Activated naive CD4-positive, alpha-beta T cell treated with anti-CD3 and anti-CD28 coated beads, Interleukin-2, amount 10 ng/mL, durations not matched to agents 7 days and 5 days (primary cell): ENCODE data around the gene LRRC4C.
"Not testable (repeated sequence)": the region's sequence is repeated elsewhere in the genome, so short reads cannot be mapped to it uniquely, and the experiment has no call there.

Source experiments
- CTCF ChIA-PET: fragments of 350-600 bp; sonication (Branson Sonifier 250); formaldehyde crosslinking; loops from one replicate; lab custom pipeline; 2021; ENCODE audit warnings: antibody characterized with exemption; lab: Charles Lee
- DNase-seq: peaks from one replicate; pipeline ENCODE4 v3.0.0-alpha.2; 2020
- H3K27ac Mint-ChIP-seq: one replicate; pipeline ENCODE4 v1.8.0; 2021; ENCODE audit warnings: mild to moderate bottlenecking, moderate library complexity, mixed read lengths
- H3K27me3 Mint-ChIP-seq: one replicate; pipeline ENCODE4 v1.8.0; 2021; ENCODE audit warnings: mild to moderate bottlenecking, mixed read lengths
- H3K36me3 Mint-ChIP-seq: one replicate; pipeline ENCODE4 v1.8.0; 2021; ENCODE audit warnings: mixed read lengths
- H3K4me1 Mint-ChIP-seq: one replicate; pipeline ENCODE4 v1.8.0; 2021; ENCODE audit warnings: mixed read lengths
- H3K4me3 Mint-ChIP-seq: one replicate; pipeline ENCODE4 v1.8.0; 2021; ENCODE audit warnings: mild to moderate bottlenecking, moderate library complexity, mixed read lengths
- H3K9me3 Mint-ChIP-seq: one replicate; pipeline ENCODE4 v1.8.0; 2021; ENCODE audit warnings: mixed read lengths

The LRRC4C gene

GRCh38 chr11:40647295-40647694 is 812.2 kb downstream of the LRRC4C start:
- no peak overlapping the region for H3K27ac Mint-ChIP-seq
- no peak overlapping the region for H3K4me3 Mint-ChIP-seq
- H3K36me3 Mint-ChIP-seq, result no peaks in the 10 kb centered on the region
- no peaks in the 10 kb centered on the region for H3K27me3 Mint-ChIP-seq
- no peak for DNase-seq
- CTCF ChIA-PET, result no interaction called here
- H3K9me3 Mint-ChIP-seq, result peaks cover 28% of the 10 kb centered on the region
- no peaks in the 10 kb centered on the region for H3K4me1 Mint-ChIP-seq

- CTCF ChIA-PET, result no interaction called here
- no peak overlapping the region for H3K4me3 Mint-ChIP-seq
- H3K9me3 Mint-ChIP-seq, result peaks cover 8% of the 10 kb centered on the region
- H3K27ac Mint-ChIP-seq, result no peak overlapping the region
- no peaks in the 10 kb centered on the region for H3K27me3 Mint-ChIP-seq
- H3K4me1 Mint-ChIP-seq, result no peaks in the 10 kb centered on the region
- H3K36me3 Mint-ChIP-seq, result no peaks in the 10 kb centered on the region
- no peak for DNase-seq
These were observed 817.2 kb downstream of the LRRC4C start for GRCh38 chr11:40642284-40642683.

- H3K4me3 Mint-ChIP-seq, result no peak overlapping the region
- CTCF ChIA-PET, result no interaction called here
- DNase-seq, result no peak
- H3K4me1 Mint-ChIP-seq, result no peaks in the 10 kb centered on the region
- H3K9me3 Mint-ChIP-seq, result peaks cover 13% of the 10 kb centered on the region
- no peak overlapping the region for H3K27ac Mint-ChIP-seq
- no peaks in the 10 kb centered on the region for H3K27me3 Mint-ChIP-seq
- H3K36me3 Mint-ChIP-seq, result no peaks in the 10 kb centered on the region
These were observed 839.8 kb downstream of the LRRC4C start for GRCh38 chr11:40619654-40620053.

- no peak for DNase-seq
- no peak overlapping the region for H3K4me3 Mint-ChIP-seq
- CTCF ChIA-PET, result no interaction called here
- no peak overlapping the region for H3K27ac Mint-ChIP-seq
- no peaks in the 10 kb centered on the region for H3K4me1 Mint-ChIP-seq
- no peaks in the 10 kb centered on the region for H3K27me3 Mint-ChIP-seq
- peaks cover 31% of the 10 kb centered on the region for H3K9me3 Mint-ChIP-seq
- no peaks in the 10 kb centered on the region for H3K36me3 Mint-ChIP-seq
These were observed 852.7 kb downstream of the LRRC4C start for GRCh38 chr11:40606800-40607199.

DNA sequence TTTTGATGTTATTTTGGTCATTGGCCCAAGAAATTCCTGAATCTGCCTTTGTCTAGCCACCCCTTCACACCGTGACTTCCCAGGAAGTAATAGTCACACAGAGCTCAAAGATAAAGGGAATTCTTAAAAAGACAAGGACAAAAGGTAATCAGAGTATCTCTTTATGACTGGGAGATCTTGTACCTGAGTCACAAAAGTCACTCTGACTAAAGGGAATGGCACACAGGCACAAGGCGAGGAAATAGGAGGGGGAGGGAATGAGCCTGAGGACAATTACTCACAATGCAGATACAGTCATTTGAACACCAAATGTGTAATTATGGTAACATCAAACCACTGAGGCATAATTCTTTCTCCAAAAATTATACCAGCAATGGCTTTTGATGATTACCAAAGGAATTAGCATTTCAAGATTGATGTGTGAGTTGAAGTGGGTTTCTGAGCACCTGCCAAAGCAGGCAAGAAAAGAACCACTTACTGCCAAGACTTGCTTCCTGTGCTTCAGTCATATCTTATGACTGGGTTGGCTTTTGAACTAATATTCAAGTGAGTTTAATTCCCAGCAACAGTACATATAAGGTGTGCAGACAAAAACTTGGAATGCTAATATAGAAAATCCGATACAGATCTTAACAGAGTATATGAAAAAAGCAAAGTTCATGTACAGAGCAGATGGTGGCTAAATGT is 856.4 kb downstream of the LRRC4C start:
- no peak overlapping the region for H3K27ac Mint-ChIP-seq
- no peaks in the 10 kb centered on the region for H3K27me3 Mint-ChIP-seq
- CTCF ChIA-PET, result no interaction called here
- H3K9me3 Mint-ChIP-seq, result peaks cover 42% of the 10 kb centered on the region
- H3K4me3 Mint-ChIP-seq, result no peak overlapping the region
- DNase-seq, result no peak
- no peaks in the 10 kb centered on the region for H3K4me1 Mint-ChIP-seq
- no peaks in the 10 kb centered on the region for H3K36me3 Mint-ChIP-seq

- H3K9me3 Mint-ChIP-seq, result peaks cover 15% of the 10 kb centered on the region
These were observed 861.8 kb downstream of the LRRC4C start for GRCh38 chr11:40597546-40598113.

DNA sequence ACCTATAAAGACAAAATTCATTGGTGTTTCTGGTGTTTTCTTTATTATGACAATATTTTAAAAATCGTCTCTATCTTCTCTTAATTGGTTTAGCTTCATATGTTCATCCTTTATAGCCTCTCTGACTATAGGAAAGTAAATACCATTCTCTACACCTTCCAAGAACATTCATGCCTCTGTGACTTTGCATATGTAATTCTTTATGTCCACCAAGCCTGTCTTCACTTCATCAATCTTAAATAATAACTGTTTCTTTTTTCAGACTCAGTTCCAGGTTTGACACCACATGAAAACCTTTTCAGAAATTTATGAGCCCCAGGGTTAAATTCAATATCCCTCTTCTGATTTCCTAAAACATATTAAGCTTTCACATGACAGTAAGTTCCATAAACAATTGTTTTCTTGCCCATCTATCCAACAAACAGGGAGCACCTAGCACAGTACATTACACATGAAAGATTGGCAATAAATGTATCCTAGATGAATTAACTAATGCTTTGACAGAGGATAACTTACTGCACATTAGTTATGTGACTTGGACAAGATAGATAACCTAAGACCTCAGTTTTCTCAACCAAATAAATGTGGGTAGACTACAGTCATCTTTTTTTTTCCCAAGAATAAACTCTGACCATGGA is 886.1 kb downstream of the LRRC4C start:
- CTCF ChIA-PET, result no interaction called here
- no peak for DNase-seq
- Mint-ChIP-seq H3K27me3 (no peaks in the 10 kb centered on the region), H3K4me3 (no peak overlapping the region), H3K36me3 (no peaks in the 10 kb centered on the region), H3K27ac (no peak overlapping the region), H3K9me3 (peaks cover 10% of the 10 kb centered on the region), H3K4me1 (no peaks in the 10 kb centered on the region)

More at GRCh38 chr11:40597546-40598113, 861.8 kb downstream of the LRRC4C start:
- no peak for DNase-seq
- Mint-ChIP-seq H3K27me3 (no peaks in the 10 kb centered on the region), H3K27ac (no peak overlapping the region), H3K4me3 (no peak overlapping the region), H3K36me3 (no peaks in the 10 kb centered on the region), H3K4me1 (no peaks in the 10 kb centered on the region)
- CTCF ChIA-PET, result no interaction called here

- no peak for DNase-seq
- CTCF ChIA-PET, result no interaction called here
- no peaks in the 10 kb centered on the region for H3K36me3 Mint-ChIP-seq
These were observed 889.4 kb downstream of the LRRC4C start for GRCh38 chr11:40569947-40570531.

GRCh38 chr11:40567392-40567791 is 892.1 kb downstream of the LRRC4C start:
- Mint-ChIP-seq H3K36me3 (no peaks in the 10 kb centered on the region), H3K27me3 (no peaks in the 10 kb centered on the region), H3K27ac (no peak overlapping the region), H3K9me3 (peaks cover 12% of the 10 kb centered on the region), H3K4me3 (no peak overlapping the region), H3K4me1 (no peaks in the 10 kb centered on the region)
- CTCF ChIA-PET, result no interaction called here
- DNase-seq, result no peak

More at GRCh38 chr11:40569947-40570531, 889.4 kb downstream of the LRRC4C start:
- H3K4me1 Mint-ChIP-seq, result no peaks in the 10 kb centered on the region
- H3K27me3 Mint-ChIP-seq, result no peaks in the 10 kb centered on the region
- H3K9me3 Mint-ChIP-seq, result peaks cover 6% of the 10 kb centered on the region
- H3K27ac Mint-ChIP-seq, result no peak overlapping the region
- no peak overlapping the region for H3K4me3 Mint-ChIP-seq

- CTCF ChIA-PET, result no interaction called here
These were observed 915.3 kb downstream of the LRRC4C start for GRCh38 chr11:40544162-40544561.

GRCh38 chr11:40542821-40543220 is 916.6 kb downstream of the LRRC4C start:
- no peaks in the 10 kb centered on the region for H3K27me3 Mint-ChIP-seq
- no peak overlapping the region for H3K27ac Mint-ChIP-seq
- no peaks in the 10 kb centered on the region for H3K4me1 Mint-ChIP-seq
- peaks cover 20% of the 10 kb centered on the region for H3K9me3 Mint-ChIP-seq
- CTCF ChIA-PET, result no interaction called here
- DNase-seq, result no peak
- H3K36me3 Mint-ChIP-seq, result no peaks in the 10 kb centered on the region
- H3K4me3 Mint-ChIP-seq, result no peak overlapping the region

More at GRCh38 chr11:40544162-40544561, 915.3 kb downstream of the LRRC4C start:
- no peaks in the 10 kb centered on the region for H3K4me1 Mint-ChIP-seq
- H3K4me3 Mint-ChIP-seq, result no peak overlapping the region
- no peaks in the 10 kb centered on the region for H3K36me3 Mint-ChIP-seq
- no peak for DNase-seq
- H3K27ac Mint-ChIP-seq, result no peak overlapping the region
- H3K27me3 Mint-ChIP-seq, result no peaks in the 10 kb centered on the region
- peaks cover 19% of the 10 kb centered on the region for H3K9me3 Mint-ChIP-seq

- DNase-seq, result no peak
- Mint-ChIP-seq H3K9me3 (peaks cover 13% of the 10 kb centered on the region), H3K36me3 (no peaks in the 10 kb centered on the region), H3K4me1 (no peaks in the 10 kb centered on the region), H3K4me3 (no peak overlapping the region), H3K27me3 (no peaks in the 10 kb centered on the region), H3K27ac (no peak overlapping the region)
- CTCF ChIA-PET, result no interaction called here
These were observed 921.7 kb downstream of the LRRC4C start for GRCh38 chr11:40537734-40538133.

DNA sequence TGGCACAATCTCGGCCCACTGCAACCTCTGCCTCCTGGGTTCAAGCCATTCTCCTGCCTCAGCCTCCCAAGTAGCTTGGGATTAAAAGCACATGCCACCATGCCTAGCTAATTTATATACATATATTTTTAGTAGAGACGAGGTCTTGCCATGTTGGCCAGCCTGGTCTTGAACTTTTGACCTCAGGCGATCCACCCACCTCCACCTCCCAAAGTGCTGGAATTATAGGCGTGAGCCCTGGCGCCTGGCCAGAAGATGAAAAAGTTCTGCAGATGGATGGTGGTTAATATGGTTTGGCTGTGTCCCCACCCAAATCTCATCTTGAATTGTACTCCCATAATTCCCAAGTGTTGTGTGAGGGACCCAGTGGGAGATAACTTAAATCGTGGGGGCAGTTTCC is 937.4 kb downstream of the LRRC4C start:
- CTCF ChIA-PET, H3K4me1 Mint-ChIP-seq, H3K4me3 Mint-ChIP-seq, DNase-seq, H3K27ac Mint-ChIP-seq, H3K27me3 Mint-ChIP-seq, H3K36me3 Mint-ChIP-seq: not testable (repeated sequence)
- H3K9me3 Mint-ChIP-seq, result peaks cover 14% of the 10 kb centered on the region

DNA sequence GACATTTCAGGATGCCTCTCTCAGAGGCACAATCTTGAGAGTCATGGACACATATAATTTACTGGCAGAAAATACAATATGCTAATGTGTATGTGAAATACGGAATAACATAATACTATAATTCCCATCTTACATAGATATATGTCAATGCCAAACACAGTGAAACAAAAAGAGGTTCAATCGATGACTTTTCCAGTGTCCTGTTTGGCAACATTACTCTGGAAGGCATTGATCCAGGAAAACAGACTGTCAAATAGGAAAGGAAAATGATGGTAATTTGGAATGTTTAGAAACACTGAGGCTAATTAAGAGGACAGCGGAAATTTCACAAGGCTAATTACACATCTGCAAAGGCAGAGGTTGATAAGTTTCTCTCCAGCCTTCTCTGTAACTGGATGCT is 942.3 kb downstream of the LRRC4C start:
- no peak overlapping the region for H3K27ac Mint-ChIP-seq
- DNase-seq, result no peak
- no peak overlapping the region for H3K4me3 Mint-ChIP-seq
- no peaks in the 10 kb centered on the region for H3K27me3 Mint-ChIP-seq
- CTCF ChIA-PET, result no interaction called here
- H3K9me3 Mint-ChIP-seq, result peaks cover 9% of the 10 kb centered on the region
- no peaks in the 10 kb centered on the region for H3K36me3 Mint-ChIP-seq
- no peaks in the 10 kb centered on the region for H3K4me1 Mint-ChIP-seq

DNA sequence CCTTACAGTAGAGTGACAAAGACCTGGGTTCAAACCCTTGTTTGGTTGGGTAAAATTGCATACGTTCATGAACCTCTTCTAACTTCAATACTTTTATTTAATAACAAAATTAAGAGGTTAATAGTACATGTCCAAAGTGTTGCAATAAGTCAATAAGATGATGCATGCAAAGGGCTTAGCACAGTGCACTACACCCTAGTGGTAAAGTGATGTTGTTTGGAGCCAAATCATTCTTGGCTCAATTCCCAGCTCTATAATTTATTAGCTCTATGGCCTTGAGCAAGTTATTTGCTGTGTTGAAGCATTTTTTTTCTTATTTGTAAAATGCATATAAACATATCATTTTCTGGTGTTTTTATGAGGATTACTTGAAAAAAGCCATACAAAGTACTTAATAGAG is 945.3 kb downstream of the LRRC4C start:
- Mint-ChIP-seq H3K4me1 (no peaks in the 10 kb centered on the region), H3K36me3 (no peaks in the 10 kb centered on the region), H3K9me3 (peaks cover 14% of the 10 kb centered on the region), H3K27ac (no peak overlapping the region), H3K27me3 (no peaks in the 10 kb centered on the region), H3K4me3 (no peak overlapping the region)
- DNase-seq, result no peak
- CTCF ChIA-PET, result no interaction called here
